OCI-LY1 (cell line): ENCODE measurements around the gene ZNF442.
"Not testable (repeated sequence)": the region's sequence is repeated elsewhere in the genome, so short reads cannot be mapped to it uniquely, and the experiment has no call there.

Experiments used
- H2AFZ ChIP-seq: fragments of 200-600 bp; sonication (generic), shearing (Covaris generic); 2 replicates; pipeline ENCODE4 v1.6.0; 2014; ENCODE audit warnings: antibody characterized with exemption, mild to moderate bottlenecking, low read length
- H3F3A ChIP-seq: fragments of 200-600 bp; sonication (generic), shearing (Covaris generic); 2 replicates; pipeline ENCODE4 v1.6.0; 2014; ENCODE audit warnings: mild to moderate bottlenecking, antibody characterized with exemption, low read length, moderate library complexity; ENCODE audit not compliant: insufficient read depth
- H3K27ac ChIP-seq: fragments of 200-600 bp; sonication (generic); 2 replicates; pipeline ENCODE4 v1.5.1; 2014; ENCODE audit warnings: low read length, mixed run types, mild to moderate bottlenecking, low read depth; ENCODE audit not compliant: poor library complexity, severe bottlenecking
- H3K27me3 ChIP-seq: fragments of 200-600 bp; sonication (generic); 2 replicates; pipeline ENCODE4 v1.6.0; 2014; ENCODE audit warnings: antibody characterized with exemption, mild to moderate bottlenecking, low read length, moderate library complexity; ENCODE audit not compliant: insufficient read depth
- H3K36me3 ChIP-seq: fragments of 200-600 bp; sonication (generic); 2 replicates; pipeline ENCODE4 v1.6.1; 2014; ENCODE audit warnings: mild to moderate bottlenecking, antibody characterized with exemption, low read length, moderate library complexity, mixed read lengths; ENCODE audit not compliant: insufficient read depth
- H3K4me1 ChIP-seq: fragments of 200-600 bp; sonication (generic); 2 replicates; pipeline ENCODE4 v1.5.1; 2014; ENCODE audit warnings: mild to moderate bottlenecking, low read length, moderate library complexity; ENCODE audit not compliant: insufficient read depth, severe bottlenecking
- H3K4me2 ChIP-seq: fragments of 200-600 bp; sonication (generic), shearing (Covaris generic); 2 replicates; pipeline ENCODE4 v1.6.1; 2014; ENCODE audit warnings: low read length
- H3K4me3 ChIP-seq: fragments of 200-600 bp; sonication (generic); 2 replicates; pipeline ENCODE4 v1.5.1; 2014; ENCODE audit warnings: low read length, low read depth, mild to moderate bottlenecking, mixed read lengths; ENCODE audit not compliant: poor library complexity, severe bottlenecking
- H3K79me2 ChIP-seq: fragments of 200-600 bp; shearing (Covaris generic); 2 replicates; pipeline ENCODE4 v1.6.1; 2016; ENCODE audit warnings: mixed run types, low read length, mixed read lengths; ENCODE audit not compliant: insufficient read depth
- H3K9ac ChIP-seq: fragments of 200-600 bp; sonication (generic), shearing (Covaris generic); 2 replicates; pipeline ENCODE4 v1.6.1; 2014; ENCODE audit warnings: mild to moderate bottlenecking, low read length, mixed read lengths
- H3K9me2 ChIP-seq: fragments of 200-600 bp; sonication (generic), shearing (Covaris generic); 2 replicates; pipeline ENCODE4 v1.6.1; 2014; ENCODE audit warnings: low read depth, mild to moderate bottlenecking, low read length, mixed read lengths
- H3K9me3 ChIP-seq: fragments of 200-600 bp; shearing (Covaris generic); 2 replicates; pipeline ENCODE4 v1.6.1; 2014; ENCODE audit warnings: low read length, mixed read lengths
- H4K20me1 ChIP-seq: fragments of 200-600 bp; sonication (generic), shearing (Covaris generic); 2 replicates; pipeline ENCODE4 v1.6.0; 2016; ENCODE audit warnings: mild to moderate bottlenecking, low read length; ENCODE audit not compliant: insufficient read depth
- CTCF ChIP-seq: fragments of 200-600 bp; sonication (generic), shearing (Covaris generic); IDR thresholded peaks from 2 replicates; pipeline ENCODE4 v1.5.1; 2017; ENCODE audit warnings: mild to moderate bottlenecking, antibody characterized with exemption, low read length, moderate library complexity, mixed read lengths
- EZH2 ChIP-seq: fragments of 200-600 bp; sonication (generic), shearing (Covaris generic); IDR thresholded peaks from 2 replicates; pipeline ENCODE4 v1.8.0; 2017; ENCODE audit warnings: borderline replicate concordance, mixed run types, mild to moderate bottlenecking, antibody characterized with exemption, low read length, moderate library complexity, mixed read lengths

The ZNF442 gene

DNA sequence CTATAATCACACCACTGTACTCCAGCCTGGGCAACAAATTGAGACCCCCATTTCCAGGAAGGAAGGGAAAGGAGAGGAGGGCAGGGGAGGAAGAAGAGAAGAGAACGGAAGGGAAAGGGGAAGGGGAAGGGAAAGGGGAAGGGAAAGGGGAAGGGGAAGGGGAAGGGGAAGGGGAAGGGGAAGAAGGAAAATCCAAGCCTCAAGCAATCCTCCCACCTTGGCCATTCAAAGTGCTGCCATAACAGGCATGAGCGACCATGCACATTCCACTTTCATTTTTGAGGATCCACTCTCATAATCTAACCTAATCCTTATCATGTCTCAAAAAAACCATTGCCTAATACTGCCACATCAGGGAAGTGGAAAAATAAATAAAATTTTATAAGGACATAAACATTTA is 20.9 kb upstream of the ZNF442 start:
- not testable (repeated sequence) for H3K9me2 ChIP-seq, H3K4me1 ChIP-seq, H3K9me3 ChIP-seq, H3K27me3 ChIP-seq, H3K27ac ChIP-seq, H2AFZ ChIP-seq, H3K4me2 ChIP-seq, H3K79me2 ChIP-seq, H3K4me3 ChIP-seq, H3K9ac ChIP-seq, H4K20me1 ChIP-seq, H3F3A ChIP-seq
- H3K36me3 ChIP-seq = peaks cover 24% of the 10 kb centered on the region

- no peaks in the 10 kb centered on the region for H3K9me2 ChIP-seq
- H2AFZ ChIP-seq = no peak overlapping the region
- no peak overlapping the region for H3K4me3 ChIP-seq
- H3K27me3 ChIP-seq = no peaks in the 10 kb centered on the region
- H3K9me3 ChIP-seq = peaks cover 18% of the 10 kb centered on the region; the same call in 1 of the 2 replicates
- H3K4me2 ChIP-seq = no peak overlapping the region
- no peaks in the 10 kb centered on the region for H4K20me1 ChIP-seq
- H3K9ac ChIP-seq = no peak overlapping the region
- H3K36me3 ChIP-seq = no peaks in the 10 kb centered on the region
- no peaks in the 10 kb centered on the region for H3K79me2 ChIP-seq
- H3K27ac ChIP-seq = no peak overlapping the region
- TF ChIP-seq CTCF = no peak
- no peak for TF ChIP-seq EZH2
- H3K4me1 ChIP-seq = no peaks in the 10 kb centered on the region
- no peaks in the 10 kb centered on the region for H3F3A ChIP-seq
These were observed 14.9 kb upstream of the ZNF442 start for GRCh38 chr19:12380444-12380737.

GRCh38 chr19:12379732-12380443 is 14.4 kb upstream of the ZNF442 start:
- Histone ChIP-seq H3K9ac (no peak overlapping the region), H4K20me1 (no peaks in the 10 kb centered on the region), H3K4me1 (no peaks in the 10 kb centered on the region), H3K9me3 (peaks cover 18% of the 10 kb centered on the region; the same call in 1 of the 2 replicates), H3K36me3 (no peaks in the 10 kb centered on the region), H3K79me2 (no peaks in the 10 kb centered on the region), H3K4me3 (no peak overlapping the region), H3F3A (no peaks in the 10 kb centered on the region), H3K4me2 (no peak overlapping the region), H3K9me2 (no peaks in the 10 kb centered on the region), H3K27me3 (no peaks in the 10 kb centered on the region), H3K27ac (no peak overlapping the region), H2AFZ (no peak overlapping the region)
- TF ChIP-seq EZH2 (no peak), CTCF (no peak)

DNA sequence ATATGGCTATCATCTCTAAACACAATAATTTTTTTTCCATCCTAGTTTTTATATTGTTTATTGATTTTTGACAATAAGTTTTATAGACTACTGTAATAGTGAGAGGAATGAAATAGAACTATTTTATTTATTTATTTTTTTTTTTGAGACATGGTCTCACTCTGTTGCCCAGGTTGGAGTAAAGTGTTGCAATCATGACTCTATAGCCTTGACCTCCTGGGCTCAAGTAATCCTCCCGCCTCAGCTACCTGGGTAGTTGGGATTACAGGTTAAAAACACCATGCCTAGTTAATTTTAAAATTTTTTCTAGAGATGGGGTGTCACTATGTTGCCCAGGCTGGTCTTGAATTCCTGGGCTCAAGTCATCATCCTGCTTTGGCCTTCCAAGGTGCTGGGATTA is 8.5 kb upstream of the ZNF442 start:
- no peak for TF ChIP-seq EZH2
- TF ChIP-seq CTCF = no peak
- Histone ChIP-seq H3K4me3 (no peak overlapping the region), H3K4me2 (no peak overlapping the region)

More for the DNA sequence above, 8.5 kb upstream of the ZNF442 start:
- H3K4me1 ChIP-seq = no peaks in the 10 kb centered on the region
- H4K20me1 ChIP-seq = no peaks in the 10 kb centered on the region
- no peaks in the 10 kb centered on the region for H3K36me3 ChIP-seq
- H2AFZ ChIP-seq = no peak overlapping the region
- H3K9me2 ChIP-seq = no peaks in the 10 kb centered on the region
- H3K9ac ChIP-seq = no peak overlapping the region
- H3K79me2 ChIP-seq = no peaks in the 10 kb centered on the region
- peaks cover 11% of the 10 kb centered on the region; the same call in 1 of the 2 replicates for H3K9me3 ChIP-seq
- H3F3A ChIP-seq = no peaks in the 10 kb centered on the region
- H3K27ac ChIP-seq = no peak overlapping the region
- H3K27me3 ChIP-seq = no peaks in the 10 kb centered on the region
